Measurements from ENCODE around the gene CAMK1. TPM values are rescaled to one million over a fixed set of nuclear protein-coding genes. Genes with fewer than 3 reads are reported as not detected.

Gene CAMK1
- total and polyA plus RNA-seq, 11 donors: 9.7 to 26.3 (median 14.7) TPM

- peaks cover 0 to 67% (median 62%) of the 10 kb centered on the region in 9 donors for H3K36me3 ChIP-seq
These were observed 20.5 kb downstream of the CAMK1 start for GRCh38 chr3:9749296-9749644.

GRCh38 chr3:9748031-9748430 is 21.7 kb downstream of the CAMK1 start:
- ATAC-seq: no peak
- intact Hi-C loops (cut with DNase I): loop anchor here in 2 of 10 donors (5.0 to 10.0 kb wide), 2 partner anchors 91 to 243 kb away; no protein-coding TSS in a partner anchor
- Histone ChIP-seq H3K36me3 (peaks cover 0 to 77% (median 70%) of the 10 kb centered on the region in 9 donors), H3K4me3 (no peak overlapping the region), H3K27me3 (no peaks in the 10 kb centered on the region), H3K4me1 (peaks cover 4 to 26% (median 18%) of the 10 kb centered on the region in 12 donors), H3K9me3 (no peaks in the 10 kb centered on the region), H3K27ac (no peak overlapping the region)
- TF ChIP-seq POLR2A (IDR thresholded peaks at IDR 0.05) (no peak), CTCF (IDR thresholded peaks at IDR 0.05) (no peak)
- no peak for DNase-seq
- WGBS, 4 donors: 92 to 97% (median 95%) methylated on average over 2 of the region's 2 CpGs

More at GRCh38 chr3:9749296-9749644, 20.5 kb downstream of the CAMK1 start:
- Histone ChIP-seq H3K27me3 (no peaks in the 10 kb centered on the region), H3K4me3 (peak overlapping the region; percentile 33 to 81 (median 65)), H3K9me3 (no peaks in the 10 kb centered on the region), H3K27ac (peak overlapping the region; percentile 71 to 97 (median 90)), H3K4me1 (peaks cover 4 to 30% (median 18%) of the 10 kb centered on the region in 12 donors)
- DNase-seq (no peak), ATAC-seq (no peak)
- WGBS, 4 donors: 1 to 5% (median 3%) methylated on average over 19 of the region's 19 CpGs
- no peak for TF ChIP-seq CTCF (IDR thresholded peaks at IDR 0.05)
- TF ChIP-seq POLR2A (IDR thresholded peaks at IDR 0.05): no peak
- intact Hi-C loops (cut with DNase I): loop anchor here in 5 of 10 donors (1.0 to 10.0 kb wide), 5 partner anchors 18 to 244 kb away; partner anchors contain the start of genes BRPF1 (in 4 of the 5) and TADA3 (in 1 of the 5)

- intact Hi-C loops (cut with DNase I): loop anchor here in 2 of 10 donors (5.0 to 10.0 kb wide), 2 partner anchors 90 to 242 kb away; no protein-coding TSS in a partner anchor
- TF ChIP-seq POLR2A (IDR thresholded peaks at IDR 0.05) (no peak), CTCF (IDR thresholded peaks at IDR 0.05) (no peak)
- 93 to 94% (median 93%) methylated on average over 4 to 8 of the region's 8 CpGs for WGBS, 4 donors
- ATAC-seq (no peak), DNase-seq (no peak)
- Histone ChIP-seq H3K4me1 (peaks cover 4 to 26% (median 18%) of the 10 kb centered on the region in 12 donors), H3K9me3 (no peaks in the 10 kb centered on the region), H3K27me3 (no peaks in the 10 kb centered on the region), H3K27ac (no peak overlapping the region), H3K36me3 (peaks cover 0 to 78% (median 70%) of the 10 kb centered on the region in 9 donors), H3K4me3 (no peak overlapping the region)
These were observed 22.5 kb downstream of the CAMK1 start for GRCh38 chr3:9747267-9747666.

- Histone ChIP-seq H3K27ac (no peak overlapping the region), H3K4me3 (no peak overlapping the region), H3K36me3 (peaks cover 0 to 79% (median 71%) of the 10 kb centered on the region in 9 donors), H3K4me1 (peaks cover 4 to 21% (median 16%) of the 10 kb centered on the region in 12 donors), H3K9me3 (no peaks in the 10 kb centered on the region), H3K27me3 (no peaks in the 10 kb centered on the region)
- DNase-seq (no peak), ATAC-seq (no peak)
- WGBS, 4 donors: 64 to 77% (median 72%) methylated on average over 5 of the region's 5 CpGs
- intact Hi-C loops (cut with DNase I): loop anchor here in 2 of 10 donors (5.0 to 10.0 kb wide), 2 partner anchors 89 to 242 kb away; no protein-coding TSS in a partner anchor
- TF ChIP-seq POLR2A (IDR thresholded peaks at IDR 0.05) (no peak), CTCF (IDR thresholded peaks at IDR 0.05) (no peak)
These were observed 23.4 kb downstream of the CAMK1 start for GRCh38 chr3:9746330-9746729.

Data from heart left ventricle (tissue), 16 donors.